SK-MEL-5 (cell line): ENCODE measurements around the gene NCR3LG1. TPM values are rescaled to one million over a fixed set of nuclear protein-coding genes. Genes with fewer than 3 reads are reported as not detected.
"Not testable (repeated sequence)": the region's sequence is repeated elsewhere in the genome, so short reads cannot be mapped to it uniquely, and the experiment has no call there.

Source experiments
- DNase-seq: peaks from one replicate; pipeline ENCODE4 v3.0.0-alpha.2; 2016; ENCODE audit warnings: low read depth, low spot score
- in situ Hi-C: cut with HindIII; loops from 2 replicates; pipeline ENCODE4 v1.10.0; 2016; ENCODE audit warnings: low sequenced_read_pairs, high pct_unique_total_duplicates, low pct_unique_long_range_greater_than_20kb
- total RNA-seq: library from RNA; depleted of rRNA; stranded (reverse); fragments of >200 nt; shearing (Covaris generic); gene quantifications from 2 replicates; pipeline ENCODE4 v1.2.3, GENCODE V29; 2014; rRNA removed

NCR3LG1 gene
- total RNA-seq, 1 experiment from 2014 or later, result 6.6 TPM

DNA sequence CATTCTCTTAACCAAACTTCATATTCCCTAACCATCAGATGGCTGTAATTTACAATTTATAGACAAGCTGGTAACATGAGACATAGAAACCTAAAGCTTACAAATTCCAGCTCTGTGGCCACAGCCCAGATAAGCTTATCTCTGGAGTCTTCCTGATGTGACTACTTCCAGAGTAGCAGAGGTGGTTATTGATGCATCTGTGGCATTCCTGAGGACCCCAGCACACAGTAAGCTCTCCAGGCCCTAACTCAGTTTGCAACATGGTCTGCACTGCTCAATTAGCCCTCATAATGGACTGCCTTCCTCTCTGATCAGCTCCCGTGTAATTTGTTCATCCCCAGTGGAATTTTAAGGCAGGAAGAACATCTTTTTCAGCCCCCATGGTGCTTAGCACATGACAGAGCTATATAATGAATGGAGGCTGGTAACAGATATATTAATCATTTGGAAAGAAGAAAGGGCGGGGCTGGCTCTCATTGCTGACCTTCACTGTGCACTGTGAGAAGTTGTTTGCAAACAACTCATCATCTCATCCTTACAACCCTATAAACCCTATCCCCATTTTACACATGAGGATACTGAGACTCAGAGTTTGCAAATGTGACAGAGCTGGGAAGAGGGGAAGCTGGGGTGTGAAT lies 67.0 kb downstream of the NCR3LG1 start:
- DNase-seq, result no peak
- in situ Hi-C loops, result no loop called here

GRCh38 chr11:17421781-17422180 lies 70.2 kb downstream of the NCR3LG1 start:
- in situ Hi-C loops, result no loop called here
- no peak for DNase-seq

DNA sequence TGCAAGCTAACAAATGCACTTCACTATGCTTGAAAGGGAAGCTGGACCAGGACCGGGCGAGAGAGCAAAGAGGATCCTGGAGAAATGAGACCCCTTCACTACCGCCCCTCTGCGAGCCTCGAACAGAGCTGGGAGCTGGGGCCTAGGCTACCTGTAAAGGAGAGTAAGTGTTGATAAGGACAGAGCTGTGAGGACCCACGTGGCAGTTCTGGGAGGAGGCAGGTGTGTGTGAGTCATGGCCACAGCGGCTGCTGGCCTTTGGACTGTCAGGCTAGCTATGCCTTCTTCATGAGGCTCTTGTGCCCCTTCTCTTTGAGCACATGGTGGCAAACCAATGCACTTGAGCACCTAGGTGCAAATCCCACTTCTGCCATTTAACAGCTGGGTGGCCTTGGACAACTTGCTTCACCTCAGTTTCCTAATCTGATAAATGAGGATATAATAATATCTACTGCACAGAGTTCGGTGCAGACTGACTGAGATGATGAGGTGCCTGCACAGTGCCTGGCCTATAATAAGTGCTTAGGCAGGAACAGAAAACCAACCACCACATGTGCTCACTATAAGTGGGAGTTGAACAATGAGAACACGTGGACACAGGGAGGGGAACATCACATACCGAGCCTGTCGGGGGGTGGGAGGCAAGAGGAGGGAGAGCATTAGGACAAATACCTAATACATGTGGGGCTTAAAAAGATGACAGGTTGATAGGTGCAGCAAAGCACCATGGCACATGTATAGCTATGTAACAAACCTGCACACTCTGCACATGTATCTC lies 72.1 kb downstream of the NCR3LG1 start:
- DNase-seq, result no peak
- in situ Hi-C loops, result no loop called here

DNA sequence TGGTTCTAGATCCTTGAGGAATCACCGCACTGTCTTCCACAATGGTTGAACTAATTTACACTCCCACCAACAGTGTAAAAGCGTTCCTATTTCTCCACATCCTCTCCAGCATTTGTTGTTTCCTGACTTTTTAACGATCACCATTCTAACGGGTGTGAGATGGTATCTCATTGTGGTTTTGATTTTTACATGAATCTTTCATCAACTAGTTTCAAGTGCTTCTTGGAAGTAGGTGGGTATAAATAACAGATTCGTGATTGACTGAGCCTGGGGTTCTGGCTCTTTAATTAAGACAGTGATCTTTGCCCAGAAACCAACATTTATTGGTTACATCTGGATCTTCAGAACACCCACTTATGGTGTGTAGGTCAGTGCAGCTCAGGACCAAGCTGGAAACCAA lies 74.6 kb downstream of the NCR3LG1 start:
- in situ Hi-C loops, DNase-seq: not testable (repeated sequence)

Other genes with a start within 250 kb of the NCR3LG1 start
- gene PIK3C2A, start 143.8 kb upstream of the NCR3LG1 start, total RNA-seq, result 42.7 and 47.5 TPM in 2 replicates
- 32.5 and 41.4 TPM in 2 replicates for gene NUCB2, start 75.1 kb upstream of the NCR3LG1 start, total RNA-seq
- not detected in 2 replicates for gene KCNJ11, start 36.9 kb downstream of the NCR3LG1 start, total RNA-seq
- 0.32 TPM in 1 of 2 replicates, not detected in the other for gene ABCC8, start 125.0 kb downstream of the NCR3LG1 start, total RNA-seq
- gene USH1C, start 192.6 kb downstream of the NCR3LG1 start, total RNA-seq, result not detected in 2 replicates
- gene OTOG, start 195.5 kb downstream of the NCR3LG1 start, total RNA-seq, result not detected in 2 replicates